PC-3 (cell line): Measurements from ENCODE around the gene COL4A6. TPM values are rescaled to one million over a fixed set of nuclear protein-coding genes. Genes with fewer than 3 reads are reported as not detected.
A peak's percentile ranks its signal among the peaks of the same experiment; 100 is the strongest.

Source experiments
- ATAC-seq: fragments of 200-7000 bp; cut with Tn5 transposase; 2 replicates; pipeline ENCODE4 v1.9.1; 2020; ENCODE audit warnings: mild to moderate bottlenecking, moderate library complexity
- BruUV-seq: library from RNA; stranded (reverse); fragments of 400-500 nt; replicated peaks from 2 replicates; lab custom pipeline; 2021; lab: Mats Ljungman, UMichigan
- CTCF ChIA-PET: fragments of 300-600 bp; sonication (Branson Sonifier 250); formaldehyde crosslinking; loops from one replicate; lab custom pipeline; 2022; ENCODE audit warnings: antibody characterized with exemption; lab: Charles Lee
- POLR2A ChIA-PET: fragments of 300-600 bp; sonication (Branson Sonifier 250); formaldehyde crosslinking; loops from one replicate; lab custom pipeline; 2022; ENCODE audit warnings: antibody characterized with exemption; ENCODE audit not compliant: unreplicated experiment; lab: Charles Lee
- DNase-seq: peaks from one replicate; pipeline ENCODE4 v3.0.0-alpha.2; 2015
- H2AFZ ChIP-seq: fragments of 300-600 bp; sonication (generic); 2 replicates; pipeline ENCODE4 v1.6.0; 2016; ENCODE audit warnings: antibody characterized with exemption, low read length
- H3F3A ChIP-seq: fragments of 300-600 bp; sonication (generic); one replicate; pipeline ENCODE4 v1.6.0; 2017; ENCODE audit warnings: antibody characterized with exemption, low read length, control low read depth, mild to moderate bottlenecking; ENCODE audit not compliant: unreplicated experiment
- H3K27ac ChIP-seq: fragments of 300-600 bp; sonication (generic); 2 replicates; pipeline ENCODE4 v1.5.1; 2016; ENCODE audit warnings: mild to moderate bottlenecking, low read length
- H3K27me3 ChIP-seq: fragments of 300-600 bp; sonication (generic); 2 replicates; pipeline ENCODE4 v1.6.1; 2016; ENCODE audit warnings: low read length, mixed read lengths
- H3K36me3 ChIP-seq: fragments of 300-600 bp; sonication (generic); 2 replicates; pipeline ENCODE4 v1.6.1; 2016; ENCODE audit warnings: low read depth, mixed run types, low read length, mixed read lengths
- H3K4me1 ChIP-seq: fragments of 300-600 bp; sonication (generic); 2 replicates; pipeline ENCODE4 v1.5.1; 2016; ENCODE audit warnings: low read length; ENCODE audit not compliant: insufficient read depth
- H3K4me2 ChIP-seq: fragments of 300-600 bp; sonication (generic); 2 replicates; pipeline ENCODE4 v1.6.0; 2016; ENCODE audit warnings: low read length
- H3K4me3 ChIP-seq: fragments of 300-600 bp; sonication (generic); 2 replicates; pipeline ENCODE4 v1.5.1; 2016; ENCODE audit warnings: mild to moderate bottlenecking, low read length, mixed read lengths
- H3K79me2 ChIP-seq: fragments of 300-600 bp; sonication (generic); 2 replicates; pipeline ENCODE4 v1.6.1; 2017; ENCODE audit warnings: low read length, mixed read lengths
- H3K9ac ChIP-seq: fragments of 300-600 bp; sonication (generic); 2 replicates; pipeline ENCODE4 v1.6.0; 2016; ENCODE audit warnings: mild to moderate bottlenecking, low read length
- H3K9me2 ChIP-seq: fragments of 300-600 bp; sonication (generic); replicated peaks from 2 replicates; pipeline ENCODE4 v1.6.1; 2016; ENCODE audit warnings: mixed run types, low read length, mixed read lengths
- H3K9me3 ChIP-seq: fragments of 300-600 bp; sonication (generic); 2 replicates; pipeline ENCODE4 v1.6.1; 2016; ENCODE audit warnings: low read length, mixed read lengths
- H4K20me1 ChIP-seq: fragments of 300-600 bp; sonication (generic); 2 replicates; pipeline ENCODE4 v1.6.1; 2016; ENCODE audit warnings: low read length, mixed read lengths
- CTCF ChIP-seq: fragments of 300-600 bp; sonication (generic); conservative IDR thresholded peaks from 2 replicates; pipeline ENCODE4 v1.5.1; 2017; ENCODE audit warnings: antibody characterized with exemption, low read depth, mild to moderate bottlenecking, low read length
- EZH2 ChIP-seq: fragments of 300-600 bp; sonication (generic); IDR thresholded peaks from one replicate; pipeline ENCODE4 v1.6.1; 2017; ENCODE audit warnings: antibody characterized with exemption, mild to moderate bottlenecking, low read length; ENCODE audit not compliant: unreplicated experiment
- EZH2phosphoT487 ChIP-seq: fragments of 300-600 bp; sonication (generic); IDR thresholded peaks from 2 replicates; pipeline ENCODE4 v1.6.1; 2018; ENCODE audit warnings: mild to moderate bottlenecking, antibody characterized with exemption, low read length, borderline replicate concordance
- intact Hi-C: fragments of 100-400 bp; cut with micrococcal nuclease; formaldehyde crosslinking; loops from 2 replicates; pipeline ENCODE4 v1.9.0; 2023
- total RNA-seq: library from RNA; depleted of rRNA; stranded (reverse); fragments of >200 nt; gene quantifications from 2 replicates; pipeline ENCODE4 v1.2.3, GENCODE V29; 2014

The COL4A6 gene
- total RNA-seq, 1 experiment from 2014 or later = 4.4 TPM

- intact Hi-C loops = loop anchor here (2.0 to 5.0 kb wide), 2 partner anchors 29 to 55 kb away; no protein-coding TSS in a partner anchor
- Histone ChIP-seq H4K20me1 (no peaks in the 10 kb centered on the region), H2AFZ (no peak overlapping the region), H3K4me2 (no peak overlapping the region), H3F3A (no peaks in the 10 kb centered on the region), H3K79me2 (no peaks in the 10 kb centered on the region), H3K9ac (no peak overlapping the region), H3K4me3 (no peak overlapping the region), H3K9me3 (no peaks in the 10 kb centered on the region), H3K27me3 (no peaks in the 10 kb centered on the region), H3K4me1 (peaks cover 14% of the 10 kb centered on the region; the same call in 1 of the 2 replicates), H3K9me2 (no peaks in the 10 kb centered on the region), H3K36me3 (no peaks in the 10 kb centered on the region), H3K27ac (no peak overlapping the region)
- CTCF ChIA-PET = no interaction called here
- POLR2A ChIA-PET = no interaction called here
- no peak for DNase-seq
- no peak for ATAC-seq
- no peak for TF ChIP-seq CTCF
- no peak for TF ChIP-seq EZH2phosphoT487
- no peak for TF ChIP-seq EZH2
- BruUV-seq = no TSS peak
Observed at GRCh38 chrX:108341947-108342346, 96.3 kb downstream of the COL4A6 start.

- POLR2A ChIA-PET = no interaction called here
- H3K36me3 ChIP-seq = no peaks in the 10 kb centered on the region
- TF ChIP-seq EZH2 (no peak), CTCF (no peak), EZH2phosphoT487 (no peak)
- H3K4me1 ChIP-seq = 0 out of 2 replicates have a peak, but pooled peaks cover 4% of the 10 kb centered on the region
- CTCF ChIA-PET = no interaction called here
- no peak overlapping the region for H3K4me3 ChIP-seq
- no peaks in the 10 kb centered on the region for H3K79me2 ChIP-seq
- BruUV-seq = no TSS peak
- no peaks in the 10 kb centered on the region for H3K9me2 ChIP-seq
- H3K27ac ChIP-seq = no peak overlapping the region
- ATAC-seq (no peak), DNase-seq (no peak)
- H3K4me2 ChIP-seq = no peak overlapping the region
- no peaks in the 10 kb centered on the region for H4K20me1 ChIP-seq
- no peak overlapping the region for H2AFZ ChIP-seq
- intact Hi-C loops = no loop called here
- no peaks in the 10 kb centered on the region for H3K9me3 ChIP-seq
- H3K27me3 ChIP-seq = no peaks in the 10 kb centered on the region
- H3F3A ChIP-seq = no peaks in the 10 kb centered on the region
- no peak overlapping the region for H3K9ac ChIP-seq
Observed at GRCh38 chrX:108332281-108332680, 105.9 kb downstream of the COL4A6 start.

GRCh38 chrX:108331126-108331909 lies 106.9 kb downstream of the COL4A6 start:
- no peaks in the 10 kb centered on the region for H3K79me2 ChIP-seq
- H3K4me2 ChIP-seq = no peak overlapping the region
- DNase-seq (peak; percentile 67), ATAC-seq (peak; percentile 38; the same call in 1 of the 2 replicates)
- intact Hi-C loops = no loop called here
- H3F3A ChIP-seq = no peaks in the 10 kb centered on the region
- H3K27ac ChIP-seq = no peak overlapping the region
- no peak overlapping the region for H3K9ac ChIP-seq
- H3K9me2 ChIP-seq = no peaks in the 10 kb centered on the region
- CTCF ChIA-PET = no interaction called here
- H3K36me3 ChIP-seq = no peaks in the 10 kb centered on the region
- no peaks in the 10 kb centered on the region for H4K20me1 ChIP-seq
- no peak overlapping the region for H3K4me3 ChIP-seq
- POLR2A ChIA-PET = no interaction called here
- no TSS peak for BruUV-seq
- 0 out of 2 replicates have a peak, but pooled peaks cover 4% of the 10 kb centered on the region for H3K4me1 ChIP-seq
- TF ChIP-seq CTCF (no peak), EZH2 (no peak), EZH2phosphoT487 (no peak)
- H3K27me3 ChIP-seq = no peaks in the 10 kb centered on the region
- H2AFZ ChIP-seq = no peak overlapping the region
- no peaks in the 10 kb centered on the region for H3K9me3 ChIP-seq
